GM13976 (cell line): ENCODE measurements around the gene TMEM150B.
A peak's percentile ranks its signal among the peaks of the same experiment; 100 is the strongest.

Experiments
- DNase-seq: peaks from one replicate; pipeline ENCODE4 v3.0.0; 2012; ENCODE audit warnings: low spot score
- in situ Hi-C: fragments of 300-500 bp; cut with MboI; formaldehyde crosslinking; loops from one replicate; pipeline ENCODE4 v1.12.0; 2022; ENCODE audit warnings: low sequenced_read_pairs, mixed read lengths, inconsistent platforms; ENCODE audit not compliant: unreplicated experiment
- TF ChIP-seq, protein P1 (sequence below): IDR thresholded peaks from 2 replicates; pipeline ENCODE4 v1.5.1; 2012; ENCODE audit warnings: borderline replicate concordance, mild to moderate bottlenecking; ENCODE audit not compliant: insufficient read depth; ENCODE audit errors: extremely low read depth, missing control alignments, control extremely low read depth

Gene TMEM150B, protein sequence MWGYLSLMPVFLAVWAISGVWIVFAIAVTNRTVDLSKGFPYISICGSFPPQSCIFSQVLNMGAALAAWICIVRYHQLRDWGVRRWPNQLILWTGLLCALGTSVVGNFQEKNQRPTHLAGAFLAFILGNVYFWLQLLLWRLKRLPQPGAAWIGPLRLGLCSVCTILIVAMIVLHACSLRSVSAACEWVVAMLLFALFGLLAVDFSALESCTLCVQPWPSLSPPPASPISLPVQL

DNA sequence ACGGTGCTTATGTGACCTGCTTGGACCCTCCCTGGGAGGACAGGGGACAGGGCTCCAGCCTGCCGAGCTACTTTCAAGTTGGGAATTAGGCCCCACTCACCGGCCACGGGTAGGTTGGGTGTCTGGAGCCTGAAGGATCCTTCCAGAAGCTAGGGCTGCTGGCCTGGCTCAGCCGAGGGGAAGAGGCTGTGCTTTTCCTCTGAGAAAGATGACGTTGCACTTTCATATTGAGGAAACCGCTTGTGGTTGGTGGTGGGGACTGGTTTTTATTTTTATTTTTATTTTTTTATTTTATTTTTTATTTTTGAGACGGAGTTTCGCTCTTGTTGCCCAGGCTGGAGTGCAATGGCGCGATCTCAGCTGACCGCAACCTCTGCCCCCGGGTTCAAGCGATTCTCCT, at the start of gene TMEM150B:
TSS of gene TMEM150B (minus strand) at position 170 of the 400 bp plus-strand sequence. CDS start 4,305 bp downstream, outside the sequence.
- TF ChIP-seq, protein P1, sequence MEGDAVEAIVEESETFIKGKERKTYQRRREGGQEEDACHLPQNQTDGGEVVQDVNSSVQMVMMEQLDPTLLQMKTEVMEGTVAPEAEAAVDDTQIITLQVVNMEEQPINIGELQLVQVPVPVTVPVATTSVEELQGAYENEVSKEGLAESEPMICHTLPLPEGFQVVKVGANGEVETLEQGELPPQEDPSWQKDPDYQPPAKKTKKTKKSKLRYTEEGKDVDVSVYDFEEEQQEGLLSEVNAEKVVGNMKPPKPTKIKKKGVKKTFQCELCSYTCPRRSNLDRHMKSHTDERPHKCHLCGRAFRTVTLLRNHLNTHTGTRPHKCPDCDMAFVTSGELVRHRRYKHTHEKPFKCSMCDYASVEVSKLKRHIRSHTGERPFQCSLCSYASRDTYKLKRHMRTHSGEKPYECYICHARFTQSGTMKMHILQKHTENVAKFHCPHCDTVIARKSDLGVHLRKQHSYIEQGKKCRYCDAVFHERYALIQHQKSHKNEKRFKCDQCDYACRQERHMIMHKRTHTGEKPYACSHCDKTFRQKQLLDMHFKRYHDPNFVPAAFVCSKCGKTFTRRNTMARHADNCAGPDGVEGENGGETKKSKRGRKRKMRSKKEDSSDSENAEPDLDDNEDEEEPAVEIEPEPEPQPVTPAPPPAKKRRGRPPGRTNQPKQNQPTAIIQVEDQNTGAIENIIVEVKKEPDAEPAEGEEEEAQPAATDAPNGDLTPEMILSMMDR = no peak
- in situ Hi-C loops = no loop called here
- DNase-seq = no peak

DNA sequence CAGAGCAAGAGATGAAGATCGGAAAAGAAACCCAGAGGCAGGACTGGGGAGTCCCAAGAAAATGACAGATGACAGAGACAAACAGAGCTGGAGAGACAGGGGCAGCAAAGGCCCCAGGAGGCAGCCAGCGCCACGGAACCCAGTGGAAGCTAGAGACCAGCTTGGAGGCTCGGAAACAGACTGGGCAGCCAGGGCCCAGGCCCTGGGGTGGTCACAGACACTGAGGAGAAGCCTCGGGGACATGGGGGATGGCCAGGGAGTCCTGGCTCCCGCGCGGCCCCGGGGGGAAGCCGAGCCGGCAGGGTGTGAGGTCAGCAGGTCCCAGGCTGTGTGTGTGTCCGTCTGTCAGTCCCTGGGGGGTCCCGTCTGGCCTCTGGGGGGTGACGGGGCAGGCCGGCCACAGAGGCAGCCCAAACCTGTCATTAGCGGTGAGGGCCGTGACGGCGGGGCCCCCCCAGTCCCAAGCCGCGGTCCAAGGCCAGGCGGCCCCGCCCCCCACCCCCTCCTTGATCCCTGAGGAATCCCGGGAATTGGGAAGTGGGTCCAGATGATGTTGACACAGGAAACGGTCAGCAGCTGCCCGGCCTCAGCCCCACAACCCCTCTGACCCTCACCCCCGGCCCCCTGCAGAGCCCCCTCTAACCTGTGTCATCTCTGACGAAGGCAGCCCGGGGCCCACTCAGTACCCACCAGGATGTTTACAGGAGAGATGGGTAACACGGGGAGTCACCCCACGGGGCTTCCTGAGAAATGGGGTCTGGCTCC, 49.0 kb upstream of the TMEM150B start:
- DNase-seq = peak; percentile 44
- in situ Hi-C loops = no loop called here
- TF ChIP-seq, protein P1 = no peak

DNA sequence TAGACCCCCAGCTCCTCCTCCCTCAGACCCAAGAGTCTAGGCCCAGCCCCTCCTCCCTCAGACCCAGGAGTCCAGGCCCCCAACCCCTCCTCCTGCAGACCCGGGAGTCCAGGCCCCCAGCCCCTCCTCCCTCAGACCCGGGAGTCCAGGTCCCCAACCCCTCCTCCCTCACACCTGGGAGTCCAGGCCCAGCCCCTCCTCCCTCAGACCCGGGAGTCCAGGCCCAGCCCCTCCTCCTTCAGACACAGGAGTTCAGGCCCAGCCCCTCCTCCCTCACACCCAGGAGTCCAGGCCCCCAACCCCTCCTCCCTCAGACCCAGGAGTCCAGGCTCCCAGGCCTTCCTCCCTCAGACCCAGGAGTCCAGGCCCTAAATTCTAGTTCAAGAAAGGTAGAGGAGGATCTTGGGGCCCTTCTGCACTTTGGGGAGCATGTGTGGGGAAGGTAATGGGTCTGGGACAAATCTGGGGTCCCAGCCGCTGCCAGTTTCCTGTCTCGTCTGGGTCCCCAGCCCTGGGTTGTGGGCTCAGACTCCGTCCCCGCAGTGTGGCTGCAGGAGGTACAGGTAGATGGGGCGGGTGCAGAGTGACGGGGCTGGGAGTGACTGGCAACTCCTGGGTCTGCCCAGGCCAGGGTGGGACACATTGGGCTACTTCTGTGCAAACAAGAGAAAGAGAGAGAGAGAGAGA, 48.3 kb upstream of the TMEM150B start:
- TF ChIP-seq, protein P1 = no peak
- in situ Hi-C loops = no loop called here
- DNase-seq = no peak

DNA sequence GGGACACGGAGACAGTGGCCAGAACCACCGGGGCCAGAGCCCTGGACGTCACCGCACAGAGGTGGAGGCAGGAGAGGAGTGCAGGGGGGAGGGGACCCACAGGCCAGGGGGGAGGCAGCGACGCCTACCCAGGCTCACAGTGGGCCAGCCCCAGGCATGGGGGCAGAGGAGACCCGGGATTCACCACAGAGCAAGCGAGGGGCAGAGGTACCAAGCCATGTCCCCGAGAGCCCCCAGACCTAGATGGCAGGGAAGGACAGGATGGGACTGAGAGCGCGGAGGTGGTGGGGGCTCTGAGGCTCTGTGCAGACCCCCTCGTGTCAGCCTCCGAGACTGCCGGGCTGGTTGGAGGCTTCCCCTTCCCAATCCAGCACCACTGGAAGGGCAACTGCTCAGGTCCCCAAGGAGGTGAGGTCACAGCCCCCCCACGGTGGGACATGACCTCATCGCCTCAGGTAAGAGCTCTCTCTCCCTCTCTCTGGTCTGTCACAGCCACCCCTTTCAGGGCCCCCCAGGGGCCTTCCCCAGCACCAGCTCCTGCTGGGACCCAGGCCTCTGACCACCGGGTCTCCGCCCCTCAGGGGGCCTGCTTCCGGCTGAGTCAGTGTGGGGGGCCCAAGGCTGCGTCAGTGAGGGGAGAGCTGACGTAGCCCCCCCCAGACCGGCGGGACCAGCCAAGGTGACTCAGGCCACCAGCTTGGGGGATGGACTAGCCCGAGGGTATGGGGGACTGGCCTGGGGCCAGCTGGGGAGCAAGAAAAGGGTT, 47.4 kb upstream of the TMEM150B start:
- DNase-seq = no peak
- TF ChIP-seq, protein P1 = no peak
- in situ Hi-C loops = no loop called here

DNA sequence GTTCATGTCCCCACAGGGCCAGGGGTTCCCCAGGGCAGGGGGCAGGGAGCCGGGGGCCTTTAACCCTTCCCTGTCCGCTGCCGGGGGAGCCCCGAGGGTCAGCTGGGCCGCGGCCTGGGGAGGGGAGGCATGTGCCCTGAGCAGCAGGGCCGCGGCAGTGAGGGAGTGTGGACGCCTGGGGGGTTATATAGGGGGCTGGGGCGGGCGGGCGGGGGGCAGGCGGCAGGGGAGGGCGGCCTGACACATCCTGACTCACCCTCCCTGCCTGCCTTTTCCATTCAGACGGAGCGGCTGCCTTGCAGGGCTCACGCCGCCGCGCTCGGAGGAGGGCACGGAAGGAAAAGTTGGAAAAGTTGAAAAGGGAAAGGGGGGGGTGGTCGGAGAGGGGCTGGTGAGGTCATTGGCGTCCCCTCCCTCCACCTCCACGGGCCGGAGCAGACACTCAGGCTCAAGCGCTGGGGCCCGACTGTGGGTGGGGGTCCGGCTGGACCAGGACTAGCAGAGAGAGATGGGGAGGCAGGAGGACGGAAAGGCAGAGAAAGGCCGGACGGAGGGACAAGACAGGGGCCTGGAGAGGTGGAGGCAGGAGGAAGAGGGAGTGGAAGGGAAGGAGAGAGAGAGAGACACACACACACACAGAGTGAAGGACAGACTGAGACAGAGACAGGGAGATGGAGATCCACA, 45.3 kb upstream of the TMEM150B start, which contains the start of gene IL11:
TSS of gene IL11 (minus strand) at position 159 of the 684 bp plus-strand sequence. CDS start at position 6, 153 bp downstream.
- in situ Hi-C loops = no loop called here
- TF ChIP-seq, protein P1 = no peak
- DNase-seq = no peak
